K562 (cell line): ENCODE measurements around the gene TAF12.
"Not testable (repeated sequence)": the region's sequence is repeated elsewhere in the genome, so short reads cannot be mapped to it uniquely, and the experiment has no call there.

Experiments used
- FOSL1 ChIP-seq: fragments of 200-800 bp; sonication (Bioruptor generic); conservative IDR thresholded peaks from 2 replicates; pipeline ENCODE4 v1.6.1; 2016; ENCODE audit warnings: missing genetic modification characterization, missing compliant biosample characterization
- FOXK1 ChIP-seq: sonication (generic); formaldehyde crosslinking; IDR thresholded peaks from 2 replicates; pipeline ENCODE4 v1.8.0; 2022; ENCODE audit warnings: missing genetic modification reagents, mild to moderate bottlenecking, borderline replicate concordance
- HDAC6 ChIP-seq: IDR thresholded peaks from 2 replicates; pipeline ENCODE4 v1.6.1; 2012; ENCODE audit warnings: low read depth, mild to moderate bottlenecking, control low read depth, inconsistent platforms, low read length, moderate library complexity
- HNRNPLL ChIP-seq: fragments of 200-400 bp; formaldehyde crosslinking; IDR thresholded peaks from 2 replicates; pipeline ENCODE4 v1.6.1; 2017; ENCODE audit warnings: low read length, low read depth, mild to moderate bottlenecking; ENCODE audit not compliant: poor library complexity, severe bottlenecking
- RNF2 ChIP-seq: sonication (generic); IDR thresholded peaks from 2 replicates; pipeline ENCODE4 v1.6.1; 2016
- ZNF354B ChIP-seq: fragments of 250-450 bp; sonication (Bioruptor Pico); IDR thresholded peaks from 2 replicates; pipeline ENCODE4 v1.4.0; 2020
- TF ChIP-seq, protein P1 (sequence below), 3 experiments: IDR thresholded peaks in 2 of 3; conservative IDR thresholded peaks in 1 of 3; 2 replicates each; pipeline ENCODE4 v1.5.1; 2011 to 2012; ENCODE audit warnings: low read length in 3 of 3, mild to moderate bottlenecking in 3 of 3, control low read depth in 2 of 3, improper control_type of control experiment in 1 of 3, inconsistent platforms in 1 of 3, low read depth in 1 of 3, mixed read lengths in 1 of 3, moderate library complexity in 1 of 3; ENCODE audit not compliant: insufficient read depth in 2 of 3
- TF ChIP-seq, protein P2 (sequence below): sonication (generic); formaldehyde crosslinking; IDR thresholded peaks from 2 replicates; pipeline ENCODE4 v1.8.0; 2022; ENCODE audit warnings: mild to moderate bottlenecking, low read depth, missing genetic modification reagents
- TF ChIP-seq, protein P3 (sequence below): IDR thresholded peaks from 3 replicates; pipeline ENCODE4 v1.6.1; 2011; ENCODE audit warnings: borderline replicate concordance, mild to moderate bottlenecking, moderate library complexity; ENCODE audit not compliant: insufficient read length; ENCODE audit errors: extremely low read depth

DNA sequence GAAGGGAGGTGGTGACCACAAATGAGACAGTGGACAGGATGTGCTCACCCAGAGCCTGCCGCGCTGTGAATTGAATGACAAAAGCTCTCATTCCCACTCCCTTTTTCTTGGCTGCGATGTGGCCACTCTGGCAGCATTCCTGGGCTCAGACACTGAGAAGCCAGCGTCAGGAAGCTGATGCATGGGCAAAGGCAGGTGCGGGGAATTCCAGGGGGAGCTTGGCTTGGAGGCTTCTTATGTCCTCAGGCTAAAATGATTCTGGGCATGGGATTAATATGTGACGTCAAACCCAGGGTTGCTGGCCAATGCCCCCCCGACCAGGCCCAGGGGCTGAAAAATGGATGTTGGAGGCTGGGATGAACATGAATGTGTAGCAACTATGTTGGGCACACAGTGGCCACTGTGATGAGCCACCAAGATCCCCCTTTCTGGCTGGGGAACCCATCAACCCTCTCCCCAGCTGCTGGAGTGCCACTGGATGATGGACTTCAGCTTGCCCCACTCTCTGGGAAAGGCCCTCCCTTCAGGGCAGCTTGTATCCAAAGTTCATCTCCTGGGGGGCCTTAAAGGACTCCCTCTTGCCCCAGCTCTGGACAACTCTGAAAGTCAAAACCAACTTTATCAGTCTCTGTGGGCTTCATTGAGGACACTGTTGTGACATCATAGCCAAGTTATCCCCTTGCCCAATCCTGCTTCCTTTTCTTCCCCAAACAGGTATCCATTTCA lies 48.0 kb downstream of the TAF12 start:
- TF ChIP-seq HDAC6; RNF2; FOSL1 (tag); FOXK1 (CRISPR knock-in tag); ZNF354B (CRISPR knock-in tag); HNRNPLL: not testable (repeated sequence)
- TF ChIP-seq, protein P1, sequence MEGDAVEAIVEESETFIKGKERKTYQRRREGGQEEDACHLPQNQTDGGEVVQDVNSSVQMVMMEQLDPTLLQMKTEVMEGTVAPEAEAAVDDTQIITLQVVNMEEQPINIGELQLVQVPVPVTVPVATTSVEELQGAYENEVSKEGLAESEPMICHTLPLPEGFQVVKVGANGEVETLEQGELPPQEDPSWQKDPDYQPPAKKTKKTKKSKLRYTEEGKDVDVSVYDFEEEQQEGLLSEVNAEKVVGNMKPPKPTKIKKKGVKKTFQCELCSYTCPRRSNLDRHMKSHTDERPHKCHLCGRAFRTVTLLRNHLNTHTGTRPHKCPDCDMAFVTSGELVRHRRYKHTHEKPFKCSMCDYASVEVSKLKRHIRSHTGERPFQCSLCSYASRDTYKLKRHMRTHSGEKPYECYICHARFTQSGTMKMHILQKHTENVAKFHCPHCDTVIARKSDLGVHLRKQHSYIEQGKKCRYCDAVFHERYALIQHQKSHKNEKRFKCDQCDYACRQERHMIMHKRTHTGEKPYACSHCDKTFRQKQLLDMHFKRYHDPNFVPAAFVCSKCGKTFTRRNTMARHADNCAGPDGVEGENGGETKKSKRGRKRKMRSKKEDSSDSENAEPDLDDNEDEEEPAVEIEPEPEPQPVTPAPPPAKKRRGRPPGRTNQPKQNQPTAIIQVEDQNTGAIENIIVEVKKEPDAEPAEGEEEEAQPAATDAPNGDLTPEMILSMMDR (IDR thresholded peaks at IDR 0.05 in 2 of 3, conservative IDR thresholded peaks at IDR 0.05 in 1 of 3; ENCODE audit: insufficient read depth in 2 of 3, low read depth in 1 of 3, low read length in 3 of 3): not testable (repeated sequence)
- TF ChIP-seq, protein P2, sequence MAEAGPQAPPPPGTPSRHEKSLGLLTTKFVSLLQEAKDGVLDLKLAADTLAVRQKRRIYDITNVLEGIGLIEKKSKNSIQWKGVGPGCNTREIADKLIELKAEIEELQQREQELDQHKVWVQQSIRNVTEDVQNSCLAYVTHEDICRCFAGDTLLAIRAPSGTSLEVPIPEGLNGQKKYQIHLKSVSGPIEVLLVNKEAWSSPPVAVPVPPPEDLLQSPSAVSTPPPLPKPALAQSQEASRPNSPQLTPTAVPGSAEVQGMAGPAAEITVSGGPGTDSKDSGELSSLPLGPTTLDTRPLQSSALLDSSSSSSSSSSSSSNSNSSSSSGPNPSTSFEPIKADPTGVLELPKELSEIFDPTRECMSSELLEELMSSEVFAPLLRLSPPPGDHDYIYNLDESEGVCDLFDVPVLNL (CRISPR knock-in tag): not testable (repeated sequence)
- TF ChIP-seq, protein P3, sequence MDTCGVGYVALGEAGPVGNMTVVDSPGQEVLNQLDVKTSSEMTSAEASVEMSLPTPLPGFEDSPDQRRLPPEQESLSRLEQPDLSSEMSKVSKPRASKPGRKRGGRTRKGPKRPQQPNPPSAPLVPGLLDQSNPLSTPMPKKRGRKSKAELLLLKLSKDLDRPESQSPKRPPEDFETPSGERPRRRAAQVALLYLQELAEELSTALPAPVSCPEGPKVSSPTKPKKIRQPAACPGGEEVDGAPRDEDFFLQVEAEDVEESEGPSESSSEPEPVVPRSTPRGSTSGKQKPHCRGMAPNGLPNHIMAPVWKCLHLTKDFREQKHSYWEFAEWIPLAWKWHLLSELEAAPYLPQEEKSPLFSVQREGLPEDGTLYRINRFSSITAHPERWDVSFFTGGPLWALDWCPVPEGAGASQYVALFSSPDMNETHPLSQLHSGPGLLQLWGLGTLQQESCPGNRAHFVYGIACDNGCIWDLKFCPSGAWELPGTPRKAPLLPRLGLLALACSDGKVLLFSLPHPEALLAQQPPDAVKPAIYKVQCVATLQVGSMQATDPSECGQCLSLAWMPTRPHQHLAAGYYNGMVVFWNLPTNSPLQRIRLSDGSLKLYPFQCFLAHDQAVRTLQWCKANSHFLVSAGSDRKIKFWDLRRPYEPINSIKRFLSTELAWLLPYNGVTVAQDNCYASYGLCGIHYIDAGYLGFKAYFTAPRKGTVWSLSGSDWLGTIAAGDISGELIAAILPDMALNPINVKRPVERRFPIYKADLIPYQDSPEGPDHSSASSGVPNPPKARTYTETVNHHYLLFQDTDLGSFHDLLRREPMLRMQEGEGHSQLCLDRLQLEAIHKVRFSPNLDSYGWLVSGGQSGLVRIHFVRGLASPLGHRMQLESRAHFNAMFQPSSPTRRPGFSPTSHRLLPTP: not testable (repeated sequence)
